Measurements from ENCODE around the gene AKAP1.

- TF ChIP-seq POLR2A (IDR thresholded peaks at IDR 0.05) (no peak), CTCF (IDR thresholded peaks at IDR 0.05) (no peak)
Measured at GRCh38 chr17:57067781-57068180, 17.3 kb upstream of the AKAP1 start.
